ENCODE measurements around the gene IPP. TPM values are rescaled to one million over a fixed set of nuclear protein-coding genes. Genes with fewer than 3 reads are reported as not detected.

IPP gene
- total and polyA plus RNA-seq, 2 of the 4 experiments (the other 2 are of a cell fraction): 4.6 to 10.6 TPM

DNA sequence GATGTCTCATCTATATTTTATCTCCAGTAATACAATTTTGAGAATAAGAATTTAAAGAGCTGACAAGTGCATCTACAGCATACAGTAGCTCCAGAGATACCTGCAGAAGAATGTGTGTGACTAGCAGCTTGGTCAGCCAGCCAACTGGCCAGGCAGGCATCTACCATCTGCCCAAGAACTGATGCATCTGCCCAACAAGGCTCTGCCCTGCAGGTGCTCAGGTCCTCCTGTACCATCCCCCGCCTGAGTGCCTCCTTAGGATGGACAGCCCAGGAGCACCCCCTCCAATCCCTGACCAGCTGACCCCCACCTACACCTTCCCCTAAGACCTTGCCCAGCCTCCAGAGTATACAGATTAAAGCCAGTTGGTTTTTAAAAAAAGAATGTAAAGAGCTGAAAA lies 32.2 kb downstream of the IPP start:
- Histone ChIP-seq H3K27ac (ENCODE audit: insufficient read depth, low read length) (no peak overlapping the region), H4K20me1 (ENCODE audit: insufficient read depth, low read length) (no peaks in the 10 kb centered on the region), H2BK5ac (ENCODE audit: low read depth, low read length, poor library complexity, severe bottlenecking) (no peak overlapping the region), H2BK15ac (ENCODE audit: low read depth, low read length) (no peak overlapping the region), H4K91ac (ENCODE audit: insufficient read depth, low read depth, low read length) (no peak overlapping the region), H2AK9ac (replicated peaks; ENCODE audit: low read depth, low read length, poor library complexity) (no peak overlapping the region), H2AK5ac (ENCODE audit: low read depth, low read length) (no peak overlapping the region), H3K56ac (ENCODE audit: extremely low read depth, insufficient read depth, low read length) (no peak overlapping the region), H3K18ac (ENCODE audit: low read depth, low read length) (no peak overlapping the region), H3K36me3 (ENCODE audit: control insufficient read depth, insufficient read depth, low read length) (peaks cover 4% of the 10 kb centered on the region; the same call in 1 of the 2 replicates), H3K14ac (replicated peaks; ENCODE audit: low read depth, low read length) (no peak overlapping the region), H2BK120ac (ENCODE audit: low read depth, low read length) (no peak overlapping the region), H3K79me1 (ENCODE audit: low read depth in 1 of 2, low read length in 2 of 2) (no peaks in the 10 kb centered on the region), H2AFZ (replicated peaks; ENCODE audit: low read length, poor library complexity) (no peak overlapping the region), H3K23ac (ENCODE audit: low read depth, low read length) (no peak overlapping the region), H3K4me2 (ENCODE audit: low read depth, low read length) (no peak overlapping the region), H2BK20ac (ENCODE audit: low read depth, low read length) (no peak overlapping the region), H3K4me1 (ENCODE audit: control insufficient read depth, insufficient read depth, low read length) (peaks cover 3% of the 10 kb centered on the region; the same call in 1 of the 2 replicates), H3K9me1 (ENCODE audit: insufficient read depth, low read length) (peaks cover 3% of the 10 kb centered on the region; the same call in 1 of the 2 replicates), H4K8ac (ENCODE audit: low read depth in 2 of 2, low read length in 2 of 2) (no peak overlapping the region), H3K9me3 (ENCODE audit: control insufficient read depth, insufficient read depth, low read length) (no peaks in the 10 kb centered on the region), H3K4ac (ENCODE audit: low read depth, low read length) (no peak overlapping the region), H3K9ac (ENCODE audit: low read depth, low read length) (no peak overlapping the region), H3K27me3 (ENCODE audit: control insufficient read depth, insufficient read depth, low read length) (no peaks in the 10 kb centered on the region), H4K5ac (ENCODE audit: low read depth, low read length) (no peak overlapping the region), H3K4me3 (ENCODE audit: insufficient read depth, low read depth, low read length) (no peak overlapping the region)
- dilution Hi-C loops (cut with HindIII; ENCODE audit: low sequenced_read_pairs, unreplicated experiment): no loop called here
- CTCF ChIA-PET: no interaction called here
- in situ Hi-C loops (cut with MboI; ENCODE audit: low sequenced_read_pairs): no loop called here
- WGBS, 2 experiments (ENCODE audit: extremely low coverage in 2 of 2, insufficient read length in 1 of 2): no CpG with 5 or more reads among the region's 1 CpG
- ATAC-seq (ENCODE audit: low read depth) (no peak), DNase-seq (no peak)
- POLR2A ChIA-PET (ENCODE audit: unreplicated experiment): no interaction called here
- TF ChIP-seq MAFK (IDR thresholded peaks at IDR 0.05; ENCODE audit: low read depth, low read length) (no peak), NFE2L2 (IDR thresholded peaks at IDR 0.05; ENCODE audit: low read depth, low read length) (no peak), RCOR1 (IDR thresholded peaks at IDR 0.05; ENCODE audit: insufficient replicate concordance, low read length) (no peak), CHD1 (IDR thresholded peaks at IDR 0.05; ENCODE audit: low read depth, low read length) (no peak), BHLHE40 (IDR thresholded peaks at IDR 0.05; ENCODE audit: low read depth, low read length) (no peak), MXI1 (IDR thresholded peaks at IDR 0.05; ENCODE audit: borderline replicate concordance, low read depth, low read length) (no peak), CEBPB (IDR thresholded peaks at IDR 0.05; ENCODE audit: low read depth, low read length) (no peak), FOS (IDR thresholded peaks at IDR 0.05; ENCODE audit: low read depth, low read length) (no peak), RFX5 (IDR thresholded peaks at IDR 0.05; ENCODE audit: low read depth, low read length) (no peak), MAZ (IDR thresholded peaks at IDR 0.05; ENCODE audit: borderline replicate concordance, low read depth, low read length) (no peak), POLR2A (IDR thresholded peaks at IDR 0.05; ENCODE audit: low read depth, low read length) (no peak), SMC3 (IDR thresholded peaks at IDR 0.05; ENCODE audit: low read depth, low read length) (no peak), RAD21 (IDR thresholded peaks at IDR 0.05; ENCODE audit: low read length) (no peak)
- TF ChIP-seq, protein P1, sequence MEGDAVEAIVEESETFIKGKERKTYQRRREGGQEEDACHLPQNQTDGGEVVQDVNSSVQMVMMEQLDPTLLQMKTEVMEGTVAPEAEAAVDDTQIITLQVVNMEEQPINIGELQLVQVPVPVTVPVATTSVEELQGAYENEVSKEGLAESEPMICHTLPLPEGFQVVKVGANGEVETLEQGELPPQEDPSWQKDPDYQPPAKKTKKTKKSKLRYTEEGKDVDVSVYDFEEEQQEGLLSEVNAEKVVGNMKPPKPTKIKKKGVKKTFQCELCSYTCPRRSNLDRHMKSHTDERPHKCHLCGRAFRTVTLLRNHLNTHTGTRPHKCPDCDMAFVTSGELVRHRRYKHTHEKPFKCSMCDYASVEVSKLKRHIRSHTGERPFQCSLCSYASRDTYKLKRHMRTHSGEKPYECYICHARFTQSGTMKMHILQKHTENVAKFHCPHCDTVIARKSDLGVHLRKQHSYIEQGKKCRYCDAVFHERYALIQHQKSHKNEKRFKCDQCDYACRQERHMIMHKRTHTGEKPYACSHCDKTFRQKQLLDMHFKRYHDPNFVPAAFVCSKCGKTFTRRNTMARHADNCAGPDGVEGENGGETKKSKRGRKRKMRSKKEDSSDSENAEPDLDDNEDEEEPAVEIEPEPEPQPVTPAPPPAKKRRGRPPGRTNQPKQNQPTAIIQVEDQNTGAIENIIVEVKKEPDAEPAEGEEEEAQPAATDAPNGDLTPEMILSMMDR (conservative IDR thresholded peaks at IDR 0.05; ENCODE audit: low read depth, low read length): no peak
- TF ChIP-seq, protein P2, sequence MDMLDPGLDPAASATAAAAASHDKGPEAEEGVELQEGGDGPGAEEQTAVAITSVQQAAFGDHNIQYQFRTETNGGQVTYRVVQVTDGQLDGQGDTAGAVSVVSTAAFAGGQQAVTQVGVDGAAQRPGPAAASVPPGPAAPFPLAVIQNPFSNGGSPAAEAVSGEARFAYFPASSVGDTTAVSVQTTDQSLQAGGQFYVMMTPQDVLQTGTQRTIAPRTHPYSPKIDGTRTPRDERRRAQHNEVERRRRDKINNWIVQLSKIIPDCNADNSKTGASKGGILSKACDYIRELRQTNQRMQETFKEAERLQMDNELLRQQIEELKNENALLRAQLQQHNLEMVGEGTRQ (IDR thresholded peaks at IDR 0.05; ENCODE audit: low read depth, low read length): no peak
- TF ChIP-seq, protein P3, sequence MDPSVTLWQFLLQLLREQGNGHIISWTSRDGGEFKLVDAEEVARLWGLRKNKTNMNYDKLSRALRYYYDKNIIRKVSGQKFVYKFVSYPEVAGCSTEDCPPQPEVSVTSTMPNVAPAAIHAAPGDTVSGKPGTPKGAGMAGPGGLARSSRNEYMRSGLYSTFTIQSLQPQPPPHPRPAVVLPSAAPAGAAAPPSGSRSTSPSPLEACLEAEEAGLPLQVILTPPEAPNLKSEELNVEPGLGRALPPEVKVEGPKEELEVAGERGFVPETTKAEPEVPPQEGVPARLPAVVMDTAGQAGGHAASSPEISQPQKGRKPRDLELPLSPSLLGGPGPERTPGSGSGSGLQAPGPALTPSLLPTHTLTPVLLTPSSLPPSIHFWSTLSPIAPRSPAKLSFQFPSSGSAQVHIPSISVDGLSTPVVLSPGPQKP (IDR thresholded peaks at IDR 0.05; ENCODE audit: borderline replicate concordance, low read depth, low read length): no peak
- no TSS peak for BruUV-seq (replicated peaks)
- intact Hi-C loops (cut with micrococcal nuclease): no loop called here
